PC-3 (cell line): ENCODE measurements around the gene BAZ2A. TPM values are rescaled to one million over a fixed set of nuclear protein-coding genes. Genes with fewer than 3 reads are reported as not detected.

Source experiments
- ATAC-seq: fragments of 200-7000 bp; cut with Tn5 transposase; 2 replicates; pipeline ENCODE4 v1.9.1; 2020; ENCODE audit warnings: mild to moderate bottlenecking, moderate library complexity
- BruUV-seq: library from RNA; stranded (reverse); fragments of 400-500 nt; replicated peaks from 2 replicates; lab custom pipeline; 2021; lab: Mats Ljungman, UMichigan
- CTCF ChIA-PET: fragments of 300-600 bp; sonication (Branson Sonifier 250); formaldehyde crosslinking; loops from one replicate; lab custom pipeline; 2022; ENCODE audit warnings: antibody characterized with exemption; lab: Charles Lee
- POLR2A ChIA-PET: fragments of 300-600 bp; sonication (Branson Sonifier 250); formaldehyde crosslinking; loops from one replicate; lab custom pipeline; 2022; ENCODE audit warnings: antibody characterized with exemption; ENCODE audit not compliant: unreplicated experiment; lab: Charles Lee
- DNase-seq: peaks from one replicate; pipeline ENCODE4 v3.0.0-alpha.2; 2015
- H2AFZ ChIP-seq: fragments of 300-600 bp; sonication (generic); 2 replicates; pipeline ENCODE4 v1.6.0; 2016; ENCODE audit warnings: antibody characterized with exemption, low read length
- H3F3A ChIP-seq: fragments of 300-600 bp; sonication (generic); one replicate; pipeline ENCODE4 v1.6.0; 2017; ENCODE audit warnings: antibody characterized with exemption, low read length, control low read depth, mild to moderate bottlenecking; ENCODE audit not compliant: unreplicated experiment
- H3K27ac ChIP-seq: fragments of 300-600 bp; sonication (generic); 2 replicates; pipeline ENCODE4 v1.5.1; 2016; ENCODE audit warnings: mild to moderate bottlenecking, low read length
- H3K27me3 ChIP-seq: fragments of 300-600 bp; sonication (generic); 2 replicates; pipeline ENCODE4 v1.6.1; 2016; ENCODE audit warnings: low read length, mixed read lengths
- H3K36me3 ChIP-seq: fragments of 300-600 bp; sonication (generic); 2 replicates; pipeline ENCODE4 v1.6.1; 2016; ENCODE audit warnings: low read depth, mixed run types, low read length, mixed read lengths
- H3K4me1 ChIP-seq: fragments of 300-600 bp; sonication (generic); 2 replicates; pipeline ENCODE4 v1.5.1; 2016; ENCODE audit warnings: low read length; ENCODE audit not compliant: insufficient read depth
- H3K4me2 ChIP-seq: fragments of 300-600 bp; sonication (generic); 2 replicates; pipeline ENCODE4 v1.6.0; 2016; ENCODE audit warnings: low read length
- H3K4me3 ChIP-seq: fragments of 300-600 bp; sonication (generic); 2 replicates; pipeline ENCODE4 v1.5.1; 2016; ENCODE audit warnings: mild to moderate bottlenecking, low read length, mixed read lengths
- H3K79me2 ChIP-seq: fragments of 300-600 bp; sonication (generic); 2 replicates; pipeline ENCODE4 v1.6.1; 2017; ENCODE audit warnings: low read length, mixed read lengths
- H3K9ac ChIP-seq: fragments of 300-600 bp; sonication (generic); 2 replicates; pipeline ENCODE4 v1.6.0; 2016; ENCODE audit warnings: mild to moderate bottlenecking, low read length
- H3K9me2 ChIP-seq: fragments of 300-600 bp; sonication (generic); replicated peaks from 2 replicates; pipeline ENCODE4 v1.6.1; 2016; ENCODE audit warnings: mixed run types, low read length, mixed read lengths
- H3K9me3 ChIP-seq: fragments of 300-600 bp; sonication (generic); 2 replicates; pipeline ENCODE4 v1.6.1; 2016; ENCODE audit warnings: low read length, mixed read lengths
- H4K20me1 ChIP-seq: fragments of 300-600 bp; sonication (generic); 2 replicates; pipeline ENCODE4 v1.6.1; 2016; ENCODE audit warnings: low read length, mixed read lengths
- EZH2 ChIP-seq: fragments of 300-600 bp; sonication (generic); IDR thresholded peaks from one replicate; pipeline ENCODE4 v1.6.1; 2017; ENCODE audit warnings: antibody characterized with exemption, mild to moderate bottlenecking, low read length; ENCODE audit not compliant: unreplicated experiment
- EZH2phosphoT487 ChIP-seq: fragments of 300-600 bp; sonication (generic); IDR thresholded peaks from 2 replicates; pipeline ENCODE4 v1.6.1; 2018; ENCODE audit warnings: mild to moderate bottlenecking, antibody characterized with exemption, low read length, borderline replicate concordance
- intact Hi-C: fragments of 100-400 bp; cut with micrococcal nuclease; formaldehyde crosslinking; loops from 2 replicates; pipeline ENCODE4 v1.9.0; 2023
- total RNA-seq: library from RNA; depleted of rRNA; stranded (reverse); fragments of >200 nt; gene quantifications from 2 replicates; pipeline ENCODE4 v1.2.3, GENCODE V29; 2014
- TF ChIP-seq, protein P1 (sequence below): fragments of 300-600 bp; sonication (generic); conservative IDR thresholded peaks from 2 replicates; pipeline ENCODE4 v1.5.1; 2017; ENCODE audit warnings: antibody characterized with exemption, low read depth, mild to moderate bottlenecking, low read length

Gene BAZ2A
- total RNA-seq, 1 experiment from 2014 or later: 33.8 TPM

DNA sequence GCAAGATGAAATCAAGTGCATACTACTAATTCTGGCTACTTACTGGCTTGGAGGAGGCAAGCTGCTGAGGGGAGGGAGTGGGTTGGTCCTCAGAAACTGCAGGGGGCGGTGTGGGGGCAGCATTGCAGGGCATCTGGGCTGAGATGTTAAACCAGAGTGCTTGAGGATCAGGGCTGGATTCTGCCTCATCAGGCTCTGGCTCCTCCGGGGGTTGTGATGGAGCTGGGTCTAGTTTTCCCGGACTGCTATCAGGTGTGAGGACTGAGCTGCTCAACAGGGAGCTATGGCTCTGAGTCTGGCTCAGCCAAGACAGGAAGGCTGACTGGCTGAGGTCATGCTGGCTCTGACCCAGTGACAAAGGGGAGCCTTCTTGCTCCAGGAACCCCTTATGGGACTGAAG is 28.6 kb downstream of the BAZ2A start:
- POLR2A ChIA-PET: no interaction called here
- Histone ChIP-seq H3K4me2 (no peak overlapping the region), H3K79me2 (no peaks in the 10 kb centered on the region), H3K9ac (no peak overlapping the region), H3K9me2 (no peaks in the 10 kb centered on the region), H4K20me1 (no peaks in the 10 kb centered on the region), H3K27ac (no peak overlapping the region), H3K27me3 (no peaks in the 10 kb centered on the region), H3K4me3 (no peak overlapping the region), H3F3A (no peaks in the 10 kb centered on the region), H3K9me3 (no peaks in the 10 kb centered on the region), H2AFZ (no peak overlapping the region), H3K4me1 (no peaks in the 10 kb centered on the region), H3K36me3 (peaks cover 76% of the 10 kb centered on the region)
- CTCF ChIA-PET: no interaction called here
- ATAC-seq: 0 out of 2 replicates have a peak, but pooled peaks have one; percentile 30
- intact Hi-C loops: no loop called here
- TF ChIP-seq, protein P1, sequence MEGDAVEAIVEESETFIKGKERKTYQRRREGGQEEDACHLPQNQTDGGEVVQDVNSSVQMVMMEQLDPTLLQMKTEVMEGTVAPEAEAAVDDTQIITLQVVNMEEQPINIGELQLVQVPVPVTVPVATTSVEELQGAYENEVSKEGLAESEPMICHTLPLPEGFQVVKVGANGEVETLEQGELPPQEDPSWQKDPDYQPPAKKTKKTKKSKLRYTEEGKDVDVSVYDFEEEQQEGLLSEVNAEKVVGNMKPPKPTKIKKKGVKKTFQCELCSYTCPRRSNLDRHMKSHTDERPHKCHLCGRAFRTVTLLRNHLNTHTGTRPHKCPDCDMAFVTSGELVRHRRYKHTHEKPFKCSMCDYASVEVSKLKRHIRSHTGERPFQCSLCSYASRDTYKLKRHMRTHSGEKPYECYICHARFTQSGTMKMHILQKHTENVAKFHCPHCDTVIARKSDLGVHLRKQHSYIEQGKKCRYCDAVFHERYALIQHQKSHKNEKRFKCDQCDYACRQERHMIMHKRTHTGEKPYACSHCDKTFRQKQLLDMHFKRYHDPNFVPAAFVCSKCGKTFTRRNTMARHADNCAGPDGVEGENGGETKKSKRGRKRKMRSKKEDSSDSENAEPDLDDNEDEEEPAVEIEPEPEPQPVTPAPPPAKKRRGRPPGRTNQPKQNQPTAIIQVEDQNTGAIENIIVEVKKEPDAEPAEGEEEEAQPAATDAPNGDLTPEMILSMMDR: peak; percentile 40; the same call in 1 of the 2 replicates
- no peak for TF ChIP-seq EZH2
- TF ChIP-seq EZH2phosphoT487: no peak
- peak; percentile 15 for DNase-seq
- BruUV-seq: no TSS peak

DNA sequence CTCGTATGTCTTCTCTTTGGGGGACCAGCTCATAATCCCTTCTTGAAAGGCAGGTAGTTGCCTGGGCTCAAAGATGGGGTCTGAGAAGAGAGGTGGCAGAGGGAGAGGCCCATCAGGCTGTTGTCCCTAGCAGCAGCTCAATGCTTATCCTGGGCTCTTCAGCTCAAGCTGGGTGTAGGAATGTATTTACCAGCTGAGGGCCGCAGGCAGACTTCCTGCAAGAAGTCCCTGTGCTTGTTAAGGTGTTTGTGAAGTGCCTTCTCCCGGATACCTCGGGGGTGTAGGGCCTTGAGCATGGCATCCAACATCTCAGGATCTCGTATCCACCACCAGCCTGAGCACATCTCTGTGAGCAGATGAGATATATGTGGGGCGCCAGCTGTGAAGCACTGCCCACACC is 29.4 kb downstream of the BAZ2A start:
- Histone ChIP-seq H3K4me1 (no peaks in the 10 kb centered on the region), H3F3A (no peaks in the 10 kb centered on the region), H3K36me3 (peaks cover 69% of the 10 kb centered on the region), H2AFZ (no peak overlapping the region), H3K27ac (no peak overlapping the region), H3K4me3 (no peak overlapping the region), H3K9me3 (no peaks in the 10 kb centered on the region), H3K4me2 (no peak overlapping the region), H3K9me2 (no peaks in the 10 kb centered on the region), H4K20me1 (no peaks in the 10 kb centered on the region), H3K79me2 (no peaks in the 10 kb centered on the region), H3K27me3 (no peaks in the 10 kb centered on the region), H3K9ac (no peak overlapping the region)
- ChIA-PET CTCF (no interaction called here), POLR2A (no interaction called here)
- BruUV-seq: no TSS peak
- TF ChIP-seq, protein P1: no peak
- TF ChIP-seq EZH2phosphoT487 (no peak), EZH2 (no peak)
- intact Hi-C loops: no loop called here
- no peak for ATAC-seq
- DNase-seq: no peak

DNA sequence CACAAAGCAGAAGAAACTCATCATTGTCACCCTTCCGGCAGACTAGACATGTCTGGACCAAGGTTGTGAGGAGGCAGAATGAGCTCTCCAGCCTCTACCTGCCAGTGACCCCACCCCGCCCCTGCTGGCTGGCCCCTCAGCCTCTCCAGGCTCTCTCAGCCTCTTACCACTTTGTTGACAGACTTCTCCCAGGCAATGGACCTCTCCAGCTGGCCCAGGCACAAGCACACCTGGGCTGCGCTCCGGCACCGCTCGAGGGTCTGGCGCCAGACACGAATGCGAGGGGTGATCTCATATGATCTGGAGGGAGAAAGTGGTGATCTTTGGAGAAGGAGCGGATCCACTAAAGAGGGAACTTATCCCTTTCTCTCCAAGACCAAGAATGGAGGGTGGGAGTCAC is 30.3 kb downstream of the BAZ2A start:
- TF ChIP-seq EZH2phosphoT487: no peak
- no peak for TF ChIP-seq EZH2
- TF ChIP-seq, protein P1: no peak
- Histone ChIP-seq H2AFZ (no peak overlapping the region), H3K27ac (no peak overlapping the region), H3K4me3 (no peak overlapping the region), H3K27me3 (no peaks in the 10 kb centered on the region), H3K9me3 (no peaks in the 10 kb centered on the region), H3F3A (no peaks in the 10 kb centered on the region), H3K9me2 (no peaks in the 10 kb centered on the region), H3K9ac (no peak overlapping the region), H3K4me1 (no peaks in the 10 kb centered on the region), H3K36me3 (peaks cover 67% of the 10 kb centered on the region), H3K4me2 (no peak overlapping the region), H3K79me2 (no peaks in the 10 kb centered on the region), H4K20me1 (no peaks in the 10 kb centered on the region)
- intact Hi-C loops: no loop called here
- ATAC-seq: no peak
- no peak for DNase-seq
- BruUV-seq: no TSS peak
- POLR2A ChIA-PET: no interaction called here
- CTCF ChIA-PET: no interaction called here
